DOHH2 (cell line): ENCODE results near the gene MCU.

ENCODE experiments used
- H3F3A ChIP-seq: fragments of 200-600 bp; sonication (generic), shearing (Covaris generic); 2 replicates; pipeline ENCODE4 v1.6.0; 2016; ENCODE audit warnings: antibody characterized with exemption, mild to moderate bottlenecking; ENCODE audit not compliant: control insufficient read depth, insufficient read depth
- H3K27ac ChIP-seq: fragments of 200-600 bp; sonication (generic); 2 replicates; pipeline ENCODE4 v1.5.1; 2014; ENCODE audit warnings: low read depth, mild to moderate bottlenecking, low read length, moderate library complexity
- H3K27me3 ChIP-seq: fragments of 200-600 bp; sonication (generic); 2 replicates; pipeline ENCODE4 v1.6.1; 2014; ENCODE audit warnings: mild to moderate bottlenecking, low read length, mixed read lengths; ENCODE audit not compliant: control insufficient read depth
- H3K36me3 ChIP-seq: fragments of 200-600 bp; sonication (generic); 2 replicates; pipeline ENCODE4 v1.6.1; 2014; ENCODE audit warnings: mild to moderate bottlenecking, low read length, moderate library complexity, mixed read lengths; ENCODE audit not compliant: control insufficient read depth
- H3K4me1 ChIP-seq: fragments of 200-600 bp; sonication (generic); 2 replicates; pipeline ENCODE4 v1.6.1; 2014; ENCODE audit warnings: mild to moderate bottlenecking, low read length, mixed read lengths; ENCODE audit not compliant: control insufficient read depth
- H3K4me2 ChIP-seq: fragments of 200-600 bp; sonication (generic); 2 replicates; pipeline ENCODE4 v1.6.0; 2014; ENCODE audit warnings: mild to moderate bottlenecking, low read length, moderate library complexity
- H3K4me3 ChIP-seq: fragments of 200-600 bp; sonication (generic); 2 replicates; pipeline ENCODE4 v1.5.1; 2014; ENCODE audit warnings: mild to moderate bottlenecking, low read length, mixed read lengths
- H3K79me2 ChIP-seq: fragments of 200-600 bp; sonication (generic); 2 replicates; pipeline ENCODE4 v1.6.1; 2014; ENCODE audit warnings: mild to moderate bottlenecking, low read length, mixed read lengths; ENCODE audit not compliant: control insufficient read depth
- H3K9me2 ChIP-seq: fragments of 200-600 bp; sonication (generic); replicated peaks from 2 replicates; pipeline ENCODE4 v1.6.1; 2014; ENCODE audit warnings: mild to moderate bottlenecking, low read length, mixed read lengths; ENCODE audit not compliant: control insufficient read depth
- H3K9me3 ChIP-seq: fragments of 200-600 bp; sonication (generic); 2 replicates; pipeline ENCODE4 v1.6.1; 2014; ENCODE audit warnings: antibody characterized with exemption, low read length, mixed read lengths; ENCODE audit not compliant: control insufficient read depth, insufficient read depth
- H4K20me1 ChIP-seq: fragments of 200-600 bp; sonication (generic); 2 replicates; pipeline ENCODE4 v1.6.0; 2014; ENCODE audit warnings: low read depth, mild to moderate bottlenecking, antibody characterized with exemption, low read length, moderate library complexity; ENCODE audit not compliant: control insufficient read depth, insufficient read depth
- EZH2phosphoT487 ChIP-seq: fragments of 200-600 bp; sonication (generic); IDR thresholded peaks from 2 replicates; pipeline ENCODE4 v1.6.1; 2017; ENCODE audit warnings: borderline replicate concordance, mild to moderate bottlenecking, antibody characterized with exemption, low read length, moderate library complexity, mixed read lengths
- TF ChIP-seq, protein P1 (sequence below): fragments of 200-600 bp; sonication (generic); IDR thresholded peaks from one replicate; pipeline ENCODE4 v1.5.1; 2014; ENCODE audit warnings: antibody characterized with exemption, mild to moderate bottlenecking, low read depth, low read length; ENCODE audit not compliant: poor library complexity, severe bottlenecking

The MCU gene

DNA sequence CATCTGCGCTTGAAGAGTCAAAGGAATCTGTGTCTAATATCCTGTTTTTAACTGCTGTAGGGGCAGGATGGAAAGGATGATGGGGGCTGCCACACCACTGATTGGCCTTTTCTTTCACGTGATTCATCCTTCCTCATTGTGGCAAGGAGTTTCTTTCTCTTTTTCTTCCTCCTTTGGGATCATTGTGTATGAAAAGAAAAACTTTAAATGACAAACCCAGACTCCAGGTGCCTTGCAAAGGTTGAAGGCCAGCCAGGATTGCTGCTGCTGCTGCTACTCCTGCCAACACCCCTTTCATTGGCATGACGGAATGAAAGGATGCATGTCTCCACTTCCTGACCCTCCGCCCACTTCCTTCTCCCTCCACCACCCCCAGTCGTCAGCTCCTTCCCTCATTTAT, 195.1 kb downstream of the MCU start:
- H3K9me3 ChIP-seq = no peaks in the 10 kb centered on the region
- TF ChIP-seq, protein P1, sequence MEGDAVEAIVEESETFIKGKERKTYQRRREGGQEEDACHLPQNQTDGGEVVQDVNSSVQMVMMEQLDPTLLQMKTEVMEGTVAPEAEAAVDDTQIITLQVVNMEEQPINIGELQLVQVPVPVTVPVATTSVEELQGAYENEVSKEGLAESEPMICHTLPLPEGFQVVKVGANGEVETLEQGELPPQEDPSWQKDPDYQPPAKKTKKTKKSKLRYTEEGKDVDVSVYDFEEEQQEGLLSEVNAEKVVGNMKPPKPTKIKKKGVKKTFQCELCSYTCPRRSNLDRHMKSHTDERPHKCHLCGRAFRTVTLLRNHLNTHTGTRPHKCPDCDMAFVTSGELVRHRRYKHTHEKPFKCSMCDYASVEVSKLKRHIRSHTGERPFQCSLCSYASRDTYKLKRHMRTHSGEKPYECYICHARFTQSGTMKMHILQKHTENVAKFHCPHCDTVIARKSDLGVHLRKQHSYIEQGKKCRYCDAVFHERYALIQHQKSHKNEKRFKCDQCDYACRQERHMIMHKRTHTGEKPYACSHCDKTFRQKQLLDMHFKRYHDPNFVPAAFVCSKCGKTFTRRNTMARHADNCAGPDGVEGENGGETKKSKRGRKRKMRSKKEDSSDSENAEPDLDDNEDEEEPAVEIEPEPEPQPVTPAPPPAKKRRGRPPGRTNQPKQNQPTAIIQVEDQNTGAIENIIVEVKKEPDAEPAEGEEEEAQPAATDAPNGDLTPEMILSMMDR = no peak
- TF ChIP-seq EZH2phosphoT487 = no peak
- H3K36me3 ChIP-seq = no peaks in the 10 kb centered on the region; the same call in none of the 2 replicates
- no peaks in the 10 kb centered on the region for H3F3A ChIP-seq
- H3K79me2 ChIP-seq = no peaks in the 10 kb centered on the region
- no peaks in the 10 kb centered on the region for H3K9me2 ChIP-seq
- H4K20me1 ChIP-seq = no peaks in the 10 kb centered on the region
- H3K27ac ChIP-seq = peak overlapping the region; percentile 20; the same call in 1 of the 2 replicates
- no peaks in the 10 kb centered on the region for H3K27me3 ChIP-seq
- peak overlapping the region; percentile 55 for H3K4me3 ChIP-seq
- H3K4me1 ChIP-seq = peaks cover 12% of the 10 kb centered on the region
- peak overlapping the region; percentile 67 for H3K4me2 ChIP-seq

DNA sequence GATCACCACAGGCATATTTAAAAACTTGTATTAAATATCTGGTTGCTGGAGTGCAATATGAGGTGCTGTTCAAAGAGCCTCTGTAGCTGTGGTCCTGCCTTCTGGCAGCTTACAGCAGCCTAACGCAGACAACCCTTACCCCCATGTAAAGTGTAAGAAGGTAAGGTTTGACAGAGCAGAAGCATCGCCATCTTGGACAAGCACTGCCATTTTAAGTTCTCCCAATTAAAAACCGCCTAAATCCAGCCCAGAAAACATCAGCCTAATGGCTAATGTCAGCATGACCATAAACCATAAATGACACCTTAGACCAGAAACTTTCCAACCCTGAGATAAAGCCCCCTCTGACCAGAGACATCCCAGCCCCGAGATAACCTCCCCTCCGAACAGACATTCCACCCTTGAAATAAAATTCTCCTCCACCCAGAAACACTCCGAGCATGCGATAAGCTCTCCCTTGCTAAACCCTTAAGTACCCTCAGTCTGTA, 196.3 kb downstream of the MCU start:
- Histone ChIP-seq H3F3A (no peaks in the 10 kb centered on the region), H3K4me1 (peaks cover 12% of the 10 kb centered on the region), H3K27me3 (no peaks in the 10 kb centered on the region; the same call in 1 of the 2 replicates)

DNA sequence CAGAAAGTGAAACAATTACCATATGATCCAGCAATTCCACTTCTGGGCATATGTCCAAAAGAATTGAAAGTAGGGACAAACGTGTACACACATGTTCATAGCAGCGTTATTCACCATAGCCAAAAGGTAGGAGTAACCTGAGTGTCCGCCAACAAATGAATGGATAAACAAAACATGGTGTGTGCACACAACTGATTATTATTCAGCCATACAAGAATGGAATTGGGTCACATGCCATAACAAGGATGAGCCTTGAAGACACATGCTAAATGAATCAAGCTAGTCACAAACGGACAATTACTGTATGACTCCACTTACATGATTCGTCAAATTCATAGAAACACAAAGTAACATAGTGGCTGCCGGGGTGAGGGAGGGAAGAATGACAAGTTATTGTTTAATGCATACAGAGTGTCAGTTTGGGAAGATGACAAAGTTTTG, 197.5 kb downstream of the MCU start:
- TF ChIP-seq EZH2phosphoT487 = no peak
- TF ChIP-seq, protein P1 = no peak
- H4K20me1 ChIP-seq = no peaks in the 10 kb centered on the region
- H3K79me2 ChIP-seq = no peaks in the 10 kb centered on the region
- H3F3A ChIP-seq = no peaks in the 10 kb centered on the region
- H3K4me3 ChIP-seq = no peak overlapping the region
- H3K4me1 ChIP-seq = peaks cover 12% of the 10 kb centered on the region
- H3K36me3 ChIP-seq = no peaks in the 10 kb centered on the region; the same call in none of the 2 replicates
- no peaks in the 10 kb centered on the region for H3K9me3 ChIP-seq
- H3K4me2 ChIP-seq = no peak overlapping the region
- peaks cover 7% of the 10 kb centered on the region for H3K27me3 ChIP-seq
- H3K9me2 ChIP-seq = no peaks in the 10 kb centered on the region
- no peak overlapping the region for H3K27ac ChIP-seq

More for the DNA sequence above, 196.3 kb downstream of the MCU start:
- H3K36me3 ChIP-seq = no peaks in the 10 kb centered on the region; the same call in none of the 2 replicates
- TF ChIP-seq EZH2phosphoT487 = no peak
- TF ChIP-seq, protein P1 = no peak
- H4K20me1 ChIP-seq = no peaks in the 10 kb centered on the region
- no peaks in the 10 kb centered on the region for H3K79me2 ChIP-seq
- no peak overlapping the region for H3K4me3 ChIP-seq
- H3K27ac ChIP-seq = no peak overlapping the region
- H3K9me3 ChIP-seq = no peaks in the 10 kb centered on the region
- no peaks in the 10 kb centered on the region for H3K9me2 ChIP-seq
- H3K4me2 ChIP-seq = no peak overlapping the region
